ENCODE data around the gene GNG12.

DNA sequence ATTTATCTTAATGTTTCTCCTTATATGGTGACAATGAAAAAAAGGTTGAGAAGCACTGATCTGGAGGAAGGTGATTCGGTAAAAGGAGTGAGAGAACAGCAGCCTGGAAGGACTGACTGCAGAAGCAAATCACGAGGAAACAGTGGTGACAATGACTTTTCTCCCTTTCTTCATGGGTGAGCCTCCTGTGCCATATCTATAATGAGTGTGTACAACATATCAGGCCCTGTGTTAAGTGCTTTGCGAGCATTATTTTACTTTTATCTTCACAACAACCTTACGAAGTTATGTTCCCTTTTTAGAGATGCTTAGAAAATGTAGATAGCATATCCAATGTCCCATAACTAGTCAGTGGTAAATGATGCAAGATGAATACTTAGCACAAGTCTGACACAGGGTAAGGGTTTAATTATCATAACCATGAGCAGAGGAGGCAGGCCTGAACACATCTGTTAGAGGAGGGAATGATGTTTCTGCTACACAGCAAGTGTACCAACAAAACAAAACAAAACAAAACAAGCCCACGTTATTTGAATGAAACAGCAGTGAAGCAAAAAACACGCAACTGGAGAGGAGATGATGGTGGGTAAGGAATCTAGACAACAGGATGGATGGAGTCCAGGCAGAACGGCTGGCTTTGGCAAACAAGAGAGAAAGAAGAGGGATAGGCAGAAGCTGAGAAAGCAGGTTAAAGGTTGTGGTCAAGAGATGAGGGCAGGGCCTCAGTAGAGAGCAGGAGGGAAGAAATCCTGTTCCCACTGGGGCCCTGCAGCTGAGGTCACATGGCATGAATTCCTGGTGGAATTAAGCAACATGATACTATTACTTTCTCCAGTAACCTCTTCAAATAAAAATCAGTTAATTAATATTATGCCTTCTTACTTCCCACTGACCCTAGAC, 29.6 kb downstream of the GNG12 start:
- TF ChIP-seq, protein P1, sequence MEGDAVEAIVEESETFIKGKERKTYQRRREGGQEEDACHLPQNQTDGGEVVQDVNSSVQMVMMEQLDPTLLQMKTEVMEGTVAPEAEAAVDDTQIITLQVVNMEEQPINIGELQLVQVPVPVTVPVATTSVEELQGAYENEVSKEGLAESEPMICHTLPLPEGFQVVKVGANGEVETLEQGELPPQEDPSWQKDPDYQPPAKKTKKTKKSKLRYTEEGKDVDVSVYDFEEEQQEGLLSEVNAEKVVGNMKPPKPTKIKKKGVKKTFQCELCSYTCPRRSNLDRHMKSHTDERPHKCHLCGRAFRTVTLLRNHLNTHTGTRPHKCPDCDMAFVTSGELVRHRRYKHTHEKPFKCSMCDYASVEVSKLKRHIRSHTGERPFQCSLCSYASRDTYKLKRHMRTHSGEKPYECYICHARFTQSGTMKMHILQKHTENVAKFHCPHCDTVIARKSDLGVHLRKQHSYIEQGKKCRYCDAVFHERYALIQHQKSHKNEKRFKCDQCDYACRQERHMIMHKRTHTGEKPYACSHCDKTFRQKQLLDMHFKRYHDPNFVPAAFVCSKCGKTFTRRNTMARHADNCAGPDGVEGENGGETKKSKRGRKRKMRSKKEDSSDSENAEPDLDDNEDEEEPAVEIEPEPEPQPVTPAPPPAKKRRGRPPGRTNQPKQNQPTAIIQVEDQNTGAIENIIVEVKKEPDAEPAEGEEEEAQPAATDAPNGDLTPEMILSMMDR (conservative IDR thresholded peaks at IDR 0.05; ENCODE audit: low read length), result no peak
- TF ChIP-seq EZH2phosphoT487 (IDR thresholded peaks at IDR 0.05; ENCODE audit: borderline replicate concordance), result no peak
